Measurements from ENCODE around the gene MOCOS. TPM values are rescaled to one million over a fixed set of nuclear protein-coding genes. Genes with fewer than 3 reads are reported as not detected.

Gene MOCOS, protein sequence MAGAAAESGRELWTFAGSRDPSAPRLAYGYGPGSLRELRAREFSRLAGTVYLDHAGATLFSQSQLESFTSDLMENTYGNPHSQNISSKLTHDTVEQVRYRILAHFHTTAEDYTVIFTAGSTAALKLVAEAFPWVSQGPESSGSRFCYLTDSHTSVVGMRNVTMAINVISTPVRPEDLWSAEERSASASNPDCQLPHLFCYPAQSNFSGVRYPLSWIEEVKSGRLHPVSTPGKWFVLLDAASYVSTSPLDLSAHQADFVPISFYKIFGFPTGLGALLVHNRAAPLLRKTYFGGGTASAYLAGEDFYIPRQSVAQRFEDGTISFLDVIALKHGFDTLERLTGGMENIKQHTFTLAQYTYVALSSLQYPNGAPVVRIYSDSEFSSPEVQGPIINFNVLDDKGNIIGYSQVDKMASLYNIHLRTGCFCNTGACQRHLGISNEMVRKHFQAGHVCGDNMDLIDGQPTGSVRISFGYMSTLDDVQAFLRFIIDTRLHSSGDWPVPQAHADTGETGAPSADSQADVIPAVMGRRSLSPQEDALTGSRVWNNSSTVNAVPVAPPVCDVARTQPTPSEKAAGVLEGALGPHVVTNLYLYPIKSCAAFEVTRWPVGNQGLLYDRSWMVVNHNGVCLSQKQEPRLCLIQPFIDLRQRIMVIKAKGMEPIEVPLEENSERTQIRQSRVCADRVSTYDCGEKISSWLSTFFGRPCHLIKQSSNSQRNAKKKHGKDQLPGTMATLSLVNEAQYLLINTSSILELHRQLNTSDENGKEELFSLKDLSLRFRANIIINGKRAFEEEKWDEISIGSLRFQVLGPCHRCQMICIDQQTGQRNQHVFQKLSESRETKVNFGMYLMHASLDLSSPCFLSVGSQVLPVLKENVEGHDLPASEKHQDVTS
- total RNA-seq: under 1 TPM in 1 of 2 experiments, not detected in 1; 0.18 TPM

DNA sequence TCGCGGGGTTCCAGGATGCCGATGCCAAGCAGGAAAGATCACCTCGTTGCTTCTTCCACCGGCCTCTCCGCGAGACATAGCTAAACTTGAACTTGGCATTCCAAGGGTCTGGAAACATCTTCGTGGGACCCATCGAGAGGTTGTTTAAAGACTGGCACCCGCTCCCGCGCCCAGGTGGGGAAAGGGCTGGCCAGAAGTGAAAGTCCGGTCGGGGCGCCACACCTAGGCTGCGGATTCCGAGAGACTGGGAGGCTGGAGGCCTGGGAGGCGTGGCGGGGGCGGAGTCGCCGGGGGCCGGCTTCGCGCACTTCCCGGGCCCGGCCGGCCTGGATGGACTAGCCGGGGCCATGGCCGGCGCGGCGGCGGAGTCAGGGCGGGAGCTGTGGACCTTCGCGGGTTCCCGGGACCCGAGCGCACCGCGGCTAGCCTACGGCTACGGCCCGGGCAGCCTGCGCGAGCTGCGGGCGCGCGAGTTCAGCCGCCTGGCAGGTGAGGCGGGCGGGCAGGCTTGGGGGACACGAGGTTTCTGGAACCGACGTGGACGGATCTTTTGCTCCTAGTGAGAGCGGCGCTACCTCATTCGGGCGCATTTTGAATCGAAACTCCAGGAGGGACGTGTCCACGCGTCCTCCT is at the start of gene MOCOS:
Gene MOCOS, plus strand, starts transcription at position 305 of the 633 bp plus-strand sequence. Its CDS starts 43 bp downstream, at position 348.

GRCh38 chr18:36297417-36298125 is 110.3 kb downstream of the MOCOS start, which contains the start of gene FHOD3:
FHOD3 (plus strand) TSS chr18:36297713; CDS start chr18:36297836, 123 bp downstream.

Other genes with a start within 250 kb of the MOCOS start
- 10 to 100 TPM; 29.2 to 29.9 TPM for gene RPRD1A, start 119.9 kb upstream of the MOCOS start, total RNA-seq
- gene SLC39A6, start 58.2 kb upstream of the MOCOS start, total RNA-seq: 10 to 100 TPM; 19.9 to 20.4 TPM
- 10 to 100 TPM; 66.2 to 68.1 TPM for gene ELP2, start 57.6 kb upstream of the MOCOS start, total RNA-seq
- not detected for gene FHOD3, start 110.2 kb downstream of the MOCOS start, total RNA-seq

Data from activated naive CD4-positive, alpha-beta T cell treated with anti-CD3 and anti-CD28 coated beads, Interleukin-2, amount 10 ng/mL, durations not matched to agents 5 hours and 36 hours (primary cell).